Smooth muscle cell (in vitro differentiated cells): ENCODE data around the gene AFF3. TPM values are rescaled to one million over a fixed set of nuclear protein-coding genes. Genes with fewer than 3 reads are reported as not detected.

Experiments used
- DNase-seq: peaks from one replicate; lab custom pipeline; 2025; ENCODE audit not compliant: unreplicated experiment; lab: John Stamatoyannopoulos, UW
- H2AFZ ChIP-seq: fragments of 200-600 bp; sonication (generic); 2 replicates; pipeline ENCODE4 v1.6.0; 2016; ENCODE audit warnings: antibody characterized with exemption, low read depth, mild to moderate bottlenecking
- H3F3A ChIP-seq: fragments of 200-600 bp; sonication (generic); 2 replicates; pipeline ENCODE4 v1.6.0; 2017; ENCODE audit warnings: antibody characterized with exemption, low read depth
- H3K27ac ChIP-seq: fragments of 200-600 bp; sonication (generic); 2 replicates; pipeline ENCODE4 v1.5.1; 2016; ENCODE audit warnings: low read depth, mild to moderate bottlenecking
- H3K27me3 ChIP-seq: fragments of 200-600 bp; sonication (generic); 2 replicates; pipeline ENCODE4 v1.6.1; 2016; ENCODE audit warnings: low read depth, mild to moderate bottlenecking
- H3K36me3 ChIP-seq: fragments of 200-600 bp; sonication (generic); 2 replicates; pipeline ENCODE4 v1.5.1; 2016; ENCODE audit warnings: low read depth
- H3K4me1 ChIP-seq: fragments of 200-600 bp; sonication (generic); 2 replicates; pipeline ENCODE4 v1.5.1; 2016; ENCODE audit warnings: low read depth
- H3K4me2 ChIP-seq: fragments of 200-600 bp; sonication (generic); 2 replicates; pipeline ENCODE4 v1.6.0; 2016; ENCODE audit warnings: mild to moderate bottlenecking
- H3K4me3 ChIP-seq: fragments of 200-600 bp; sonication (generic); 2 replicates; pipeline ENCODE4 v1.5.1; 2016; ENCODE audit warnings: mild to moderate bottlenecking
- H3K79me2 ChIP-seq: fragments of 200-600 bp; sonication (generic); 2 replicates; pipeline ENCODE4 v1.6.0; 2016; ENCODE audit warnings: low read depth, mild to moderate bottlenecking
- H3K9ac ChIP-seq: fragments of 200-600 bp; sonication (generic); 2 replicates; pipeline ENCODE4 v1.6.0; 2016; ENCODE audit warnings: low read depth
- H3K9me3 ChIP-seq: fragments of 200-600 bp; sonication (generic); replicated peaks from 2 replicates; pipeline ENCODE4 v1.5.1; 2016; ENCODE audit warnings: low read depth
- H4K20me1 ChIP-seq: fragments of 200-600 bp; sonication (generic); 2 replicates; pipeline ENCODE4 v1.6.0; 2016; ENCODE audit warnings: low read depth
- WGBS: methylation state at CpG from one replicate; pipeline ENCODE4 v1.1.7; 2016; ENCODE audit warnings: low lambda C conversion rate; 5-methylcytosine and 5-hydroxymethylcytosine counted together
- polyA plus RNA-seq: library from polyadenylated mRNA; unstranded; fragments of >200 nt; fragmentation: Nextera tagmentation; extraction: Ambion mirVana; gene quantifications from 2 replicates; pipeline ENCODE4 v1.2.1, GENCODE V29; 2016
- total RNA-seq: library from RNA; depleted of rRNA; stranded (reverse); fragments of >200 nt; gene quantifications from 2 replicates; pipeline ENCODE4 v1.2.3, GENCODE V29; 2014
- TF ChIP-seq, protein P1 (sequence below): fragments of 200-600 bp; sonication (generic); IDR thresholded peaks from 2 replicates; pipeline ENCODE4 v1.5.1; 2017; ENCODE audit warnings: borderline replicate concordance, mild to moderate bottlenecking, antibody characterized with exemption; ENCODE audit not compliant: insufficient read depth, poor library complexity, severe bottlenecking

AFF3 gene
- total and polyA plus RNA-seq, 2 experiments from 2014 or later: 0.27 to 0.39 TPM

DNA sequence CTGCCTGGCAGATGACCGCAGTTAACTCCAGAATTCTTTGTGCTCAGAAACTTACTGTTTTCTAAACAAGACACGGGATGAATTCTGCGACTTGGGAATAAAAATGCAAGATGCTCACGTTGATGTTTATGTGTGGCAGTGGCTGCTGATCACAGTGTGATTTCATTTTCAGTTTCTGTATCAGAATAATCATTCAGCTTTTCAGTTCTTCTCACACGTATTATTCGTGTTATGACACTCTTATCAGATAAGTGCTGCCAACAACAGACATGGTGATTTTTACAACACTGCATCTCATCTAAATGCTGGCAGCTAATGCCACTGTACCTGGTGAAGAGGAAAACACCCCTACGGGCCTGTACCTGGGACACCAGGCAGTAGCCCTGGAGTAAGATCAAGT, 379.7 kb downstream of the AFF3 start:
- DNase-seq: no peak
- H3K9ac ChIP-seq: no peak overlapping the region
- no peaks in the 10 kb centered on the region for H3K79me2 ChIP-seq
- no peaks in the 10 kb centered on the region for H4K20me1 ChIP-seq
- no peak overlapping the region for H3K4me2 ChIP-seq
- no peak overlapping the region for H3K27ac ChIP-seq
- TF ChIP-seq, protein P1, sequence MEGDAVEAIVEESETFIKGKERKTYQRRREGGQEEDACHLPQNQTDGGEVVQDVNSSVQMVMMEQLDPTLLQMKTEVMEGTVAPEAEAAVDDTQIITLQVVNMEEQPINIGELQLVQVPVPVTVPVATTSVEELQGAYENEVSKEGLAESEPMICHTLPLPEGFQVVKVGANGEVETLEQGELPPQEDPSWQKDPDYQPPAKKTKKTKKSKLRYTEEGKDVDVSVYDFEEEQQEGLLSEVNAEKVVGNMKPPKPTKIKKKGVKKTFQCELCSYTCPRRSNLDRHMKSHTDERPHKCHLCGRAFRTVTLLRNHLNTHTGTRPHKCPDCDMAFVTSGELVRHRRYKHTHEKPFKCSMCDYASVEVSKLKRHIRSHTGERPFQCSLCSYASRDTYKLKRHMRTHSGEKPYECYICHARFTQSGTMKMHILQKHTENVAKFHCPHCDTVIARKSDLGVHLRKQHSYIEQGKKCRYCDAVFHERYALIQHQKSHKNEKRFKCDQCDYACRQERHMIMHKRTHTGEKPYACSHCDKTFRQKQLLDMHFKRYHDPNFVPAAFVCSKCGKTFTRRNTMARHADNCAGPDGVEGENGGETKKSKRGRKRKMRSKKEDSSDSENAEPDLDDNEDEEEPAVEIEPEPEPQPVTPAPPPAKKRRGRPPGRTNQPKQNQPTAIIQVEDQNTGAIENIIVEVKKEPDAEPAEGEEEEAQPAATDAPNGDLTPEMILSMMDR: no peak
- no peak overlapping the region for H3K4me3 ChIP-seq
- H3K4me1 ChIP-seq: no peaks in the 10 kb centered on the region
- WGBS: 95% methylated on average over 7 of the region's 7 CpGs
- peaks cover 40% of the 10 kb centered on the region for H3K27me3 ChIP-seq
- no peaks in the 10 kb centered on the region for H3K9me3 ChIP-seq
- H3K36me3 ChIP-seq: no peaks in the 10 kb centered on the region
- no peaks in the 10 kb centered on the region for H3F3A ChIP-seq
- H2AFZ ChIP-seq: no peak overlapping the region

DNA sequence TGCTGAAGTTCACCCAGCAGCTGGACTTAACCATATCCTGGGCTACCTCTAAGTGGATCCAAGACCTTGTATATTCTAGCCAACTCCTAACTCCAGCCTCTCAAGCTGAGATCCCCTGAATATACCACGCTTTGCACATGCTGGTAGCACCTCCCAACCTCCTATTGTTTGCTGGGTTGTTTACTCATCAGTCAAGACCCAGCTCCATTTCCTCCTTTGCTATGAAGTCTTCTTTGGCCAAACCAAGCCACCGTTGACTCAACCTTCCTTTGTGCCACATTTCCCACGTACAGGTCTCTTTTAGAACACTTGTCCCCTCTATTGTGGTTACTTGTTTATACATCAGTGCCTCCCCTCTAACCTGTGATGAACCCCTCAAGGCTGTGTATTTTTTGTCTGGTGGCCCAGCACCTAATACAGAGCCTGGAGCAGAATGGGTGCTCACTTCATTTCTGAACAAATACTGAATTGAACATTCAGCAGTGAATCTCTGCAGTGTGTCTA, 384.7 kb downstream of the AFF3 start:
- Histone ChIP-seq H3F3A (no peaks in the 10 kb centered on the region), H3K27me3 (peaks cover 18% of the 10 kb centered on the region), H3K4me1 (no peaks in the 10 kb centered on the region), H4K20me1 (no peaks in the 10 kb centered on the region), H3K79me2 (no peaks in the 10 kb centered on the region), H3K4me3 (no peak overlapping the region), H3K27ac (no peak overlapping the region), H3K4me2 (no peak overlapping the region), H3K9me3 (no peaks in the 10 kb centered on the region), H2AFZ (no peak overlapping the region), H3K36me3 (no peaks in the 10 kb centered on the region), H3K9ac (no peak overlapping the region)
- WGBS: 95% methylated on average over 3 of the region's 3 CpGs
- TF ChIP-seq, protein P1: no peak
- no peak for DNase-seq

DNA sequence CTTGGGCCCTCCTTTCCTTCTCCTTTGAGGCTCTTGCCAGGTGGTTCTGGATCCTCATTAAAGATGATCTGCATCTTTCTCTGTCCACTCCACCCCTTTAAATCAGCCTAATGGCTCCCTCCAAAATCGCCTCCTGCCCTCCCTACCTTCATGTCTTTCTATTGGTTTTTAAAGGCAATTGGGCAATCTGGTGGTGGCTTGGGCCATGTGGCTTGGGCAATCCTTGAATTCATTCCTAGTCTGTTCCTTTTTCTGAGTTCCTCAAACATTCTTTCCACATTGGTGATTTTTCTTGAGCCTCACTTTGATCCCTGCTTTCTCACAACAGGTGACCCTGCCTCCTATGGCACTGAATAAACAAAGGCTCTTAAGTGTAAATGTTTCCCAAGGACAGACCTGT, 386.3 kb downstream of the AFF3 start:
- H3K27ac ChIP-seq: no peak overlapping the region
- H3K36me3 ChIP-seq: no peaks in the 10 kb centered on the region
- no peak overlapping the region for H3K4me2 ChIP-seq
- H3K79me2 ChIP-seq: no peaks in the 10 kb centered on the region
- H2AFZ ChIP-seq: no peak overlapping the region
- H4K20me1 ChIP-seq: no peaks in the 10 kb centered on the region
- WGBS: 78% methylated on average over 1 of the region's 1 CpG
- TF ChIP-seq, protein P1: no peak
- no peak overlapping the region for H3K9ac ChIP-seq
- H3K4me1 ChIP-seq: no peaks in the 10 kb centered on the region
- H3F3A ChIP-seq: no peaks in the 10 kb centered on the region
- H3K9me3 ChIP-seq: no peaks in the 10 kb centered on the region
- H3K27me3 ChIP-seq: peaks cover 16% of the 10 kb centered on the region
- DNase-seq: no peak
- H3K4me3 ChIP-seq: no peak overlapping the region

DNA sequence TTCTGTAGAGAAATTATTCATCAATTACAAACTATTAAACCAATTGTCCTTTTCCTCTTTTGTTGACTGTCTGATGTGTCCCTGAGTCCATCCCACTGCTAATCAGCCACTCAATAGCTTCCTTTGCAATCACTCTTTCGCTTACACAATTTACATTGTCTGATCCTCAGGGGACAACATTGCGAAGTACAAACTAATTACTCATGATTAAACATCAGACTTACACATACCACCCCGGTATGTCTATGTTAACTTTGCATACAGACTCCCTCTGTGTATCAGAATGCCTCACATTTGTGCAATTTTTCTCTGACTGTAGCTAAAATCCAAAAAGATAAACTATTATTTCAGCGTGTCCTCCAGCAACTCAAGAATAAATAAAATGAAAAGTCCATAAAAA, 388.2 kb downstream of the AFF3 start:
- Histone ChIP-seq H3K9me3 (no peaks in the 10 kb centered on the region), H3F3A (no peaks in the 10 kb centered on the region), H2AFZ (no peak overlapping the region), H3K79me2 (no peaks in the 10 kb centered on the region), H3K4me3 (no peak overlapping the region), H3K4me1 (no peaks in the 10 kb centered on the region), H3K27me3 (peaks cover 9% of the 10 kb centered on the region), H4K20me1 (no peaks in the 10 kb centered on the region), H3K9ac (no peak overlapping the region), H3K36me3 (no peaks in the 10 kb centered on the region), H3K27ac (no peak overlapping the region), H3K4me2 (no peak overlapping the region)
- WGBS: 52% methylated on average over 4 of the region's 4 CpGs
- no peak for DNase-seq
- TF ChIP-seq, protein P1: no peak
